Measurements from ENCODE around the gene TSC22D4. TPM values are rescaled to one million over a fixed set of nuclear protein-coding genes. Genes with fewer than 3 reads are reported as not detected.

TSC22D4 gene
- total and polyA plus RNA-seq, 2 experiments from 2014 or later, result 26.2 to 89.6 TPM

DNA sequence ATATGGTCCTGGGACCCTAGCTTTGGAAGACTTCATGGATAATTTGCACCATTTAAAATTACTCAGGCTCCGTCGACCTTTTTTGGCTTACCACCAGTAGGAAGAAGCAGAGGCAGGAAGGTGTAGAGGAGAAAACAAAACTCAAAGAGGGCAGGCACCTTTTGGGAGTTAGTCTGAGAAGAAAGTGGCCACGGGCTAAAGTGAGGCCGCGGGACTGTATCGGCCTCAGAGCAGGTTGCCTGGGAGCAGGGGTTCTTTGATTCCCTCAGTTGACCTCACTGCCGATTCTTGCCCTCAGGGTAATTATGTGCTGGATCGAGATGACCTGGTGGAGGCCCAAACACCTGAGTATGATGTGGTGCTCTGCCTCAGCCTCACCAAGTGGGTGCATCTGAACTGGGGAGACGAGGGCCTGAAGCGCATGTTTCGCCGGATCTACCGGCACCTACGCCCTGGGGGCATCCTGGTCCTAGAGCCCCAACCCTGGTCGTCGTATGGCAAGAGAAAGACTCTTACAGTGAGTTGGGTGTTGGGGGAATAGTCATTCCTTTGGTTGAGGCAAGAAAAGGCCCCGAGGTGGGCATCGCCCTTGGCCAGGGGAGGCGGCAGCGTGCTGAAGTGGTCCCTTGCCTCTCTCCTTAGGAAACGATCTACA is 46.3 kb downstream of the TSC22D4 start:
- no peaks in the 10 kb centered on the region for H3K27me3 ChIP-seq
- H3K36me3 ChIP-seq (replicated peaks; ENCODE audit: insufficient read depth, low read depth), result no peaks in the 10 kb centered on the region
- H3K9me3 ChIP-seq (ENCODE audit: low read depth), result no peaks in the 10 kb centered on the region
- peaks cover 3% of the 10 kb centered on the region for H4K20me1 ChIP-seq (ENCODE audit: insufficient read depth, poor library complexity, severe bottlenecking)
- no peaks in the 10 kb centered on the region for H3K9me2 ChIP-seq (replicated peaks; ENCODE audit: insufficient read depth)
- H3K4me3 ChIP-seq, result no peak overlapping the region
- TF ChIP-seq EZH2 (IDR thresholded peaks at IDR 0.05; ENCODE audit: borderline replicate concordance) (no peak), EZH2phosphoT487 (IDR thresholded peaks at IDR 0.05; ENCODE audit: low read depth, severe bottlenecking, unreplicated experiment) (no peak), CTCF (IDR thresholded peaks at IDR 0.05; ENCODE audit: poor library complexity) (no peak)
- DNase-seq (ENCODE audit: low spot score), result no peak
- peaks cover 35% of the 10 kb centered on the region for H3K4me1 ChIP-seq (ENCODE audit: insufficient read depth)
- H3K27ac ChIP-seq, result no peak overlapping the region
- 93% methylated on average over 21 of the region's 21 CpGs for WGBS (ENCODE audit: low lambda C conversion rate, missing lambda C conversion rate)
- H2AFZ ChIP-seq, result no peak overlapping the region
- peak overlapping the region; percentile 74 for H3K4me2 ChIP-seq
- peaks cover 54% of the 10 kb centered on the region for H3K79me2 ChIP-seq

- no peak for TF ChIP-seq CTCF (IDR thresholded peaks at IDR 0.05; ENCODE audit: poor library complexity)
- TF ChIP-seq EZH2phosphoT487 (IDR thresholded peaks at IDR 0.05; ENCODE audit: low read depth, severe bottlenecking, unreplicated experiment), result no peak
- TF ChIP-seq EZH2 (IDR thresholded peaks at IDR 0.05; ENCODE audit: borderline replicate concordance), result no peak
- H3K79me2 ChIP-seq, result peaks cover 54% of the 10 kb centered on the region
- peak overlapping the region; percentile 74 for H3K4me2 ChIP-seq
- peaks cover 3% of the 10 kb centered on the region for H4K20me1 ChIP-seq (ENCODE audit: insufficient read depth, poor library complexity, severe bottlenecking)
- H3K9me2 ChIP-seq (replicated peaks; ENCODE audit: insufficient read depth), result no peaks in the 10 kb centered on the region
- peaks cover 35% of the 10 kb centered on the region for H3K4me1 ChIP-seq (ENCODE audit: insufficient read depth)
- H2AFZ ChIP-seq, result no peak overlapping the region
- no peaks in the 10 kb centered on the region for H3K9me3 ChIP-seq (ENCODE audit: low read depth)
- no peak overlapping the region for H3K4me3 ChIP-seq
- no peak overlapping the region for H3K27ac ChIP-seq
- DNase-seq (ENCODE audit: low spot score), result no peak
- H3K27me3 ChIP-seq, result no peaks in the 10 kb centered on the region
- no peaks in the 10 kb centered on the region for H3K36me3 ChIP-seq (replicated peaks; ENCODE audit: insufficient read depth, low read depth)
- WGBS (ENCODE audit: low lambda C conversion rate, missing lambda C conversion rate), result 84% methylated on average over 4 of the region's 4 CpGs
Observed at GRCh38 chr7:100432053-100432452, 47.0 kb downstream of the TSC22D4 start.

DNA sequence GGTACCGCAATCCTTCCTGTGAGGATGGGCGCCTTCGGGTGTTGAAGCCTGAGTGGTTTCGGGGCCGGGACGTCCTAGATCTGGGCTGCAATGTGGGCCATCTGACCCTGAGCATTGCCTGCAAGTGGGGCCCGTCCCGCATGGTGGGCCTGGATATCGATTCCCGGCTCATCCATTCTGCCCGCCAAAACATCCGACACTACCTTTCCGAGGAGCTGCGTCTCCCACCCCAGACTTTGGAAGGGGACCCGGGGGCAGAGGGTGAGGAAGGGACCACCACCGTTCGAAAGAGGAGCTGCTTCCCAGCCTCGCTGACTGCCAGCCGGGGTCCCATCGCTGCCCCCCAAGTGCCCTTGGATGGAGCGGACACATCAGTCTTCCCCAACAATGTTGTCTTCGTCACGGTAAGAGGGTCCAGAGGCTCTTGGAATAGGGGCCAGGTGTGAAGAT is 47.7 kb downstream of the TSC22D4 start:
- Histone ChIP-seq H2AFZ (no peak overlapping the region), H3K9me3 (ENCODE audit: low read depth) (no peaks in the 10 kb centered on the region), H3K36me3 (replicated peaks; ENCODE audit: insufficient read depth, low read depth) (no peaks in the 10 kb centered on the region), H3K4me3 (no peak overlapping the region), H3K79me2 (peaks cover 54% of the 10 kb centered on the region), H3K4me1 (ENCODE audit: insufficient read depth) (peaks cover 35% of the 10 kb centered on the region), H3K27ac (no peak overlapping the region), H3K4me2 (peak overlapping the region; percentile 74), H3K27me3 (no peaks in the 10 kb centered on the region), H4K20me1 (ENCODE audit: insufficient read depth, poor library complexity, severe bottlenecking) (peaks cover 3% of the 10 kb centered on the region), H3K9me2 (replicated peaks; ENCODE audit: insufficient read depth) (no peaks in the 10 kb centered on the region)
- 96% methylated on average over 22 of the region's 23 CpGs for WGBS (ENCODE audit: low lambda C conversion rate, missing lambda C conversion rate)
- TF ChIP-seq CTCF (IDR thresholded peaks at IDR 0.05; ENCODE audit: poor library complexity), result no peak
- no peak for DNase-seq (ENCODE audit: low spot score)
